Liver (tissue), 9 donors: Measurements from ENCODE around the gene TMEM272. TPM values are rescaled to one million over a fixed set of nuclear protein-coding genes. Genes with fewer than 3 reads are reported as not detected.

ENCODE experiments used
- DNase-seq: peaks from one replicate; pipeline ENCODE4 v3.0.0-alpha.2; 2017; ENCODE audit warnings: low spot score
- H3K27ac ChIP-seq, 2 donors: one replicate each; pipeline ENCODE4 v1.7.0; 2013; ENCODE audit warnings: inconsistent platforms in 2 of 2, low read length in 2 of 2, control low read depth in 1 of 2, low read depth in 1 of 2, mild to moderate bottlenecking in 1 of 2
- H3K27me3 ChIP-seq, 4 donors: one replicate each; pipeline versions ENCODE4 v1.6.1 to v1.7.0; 2013; ENCODE audit warnings: low read length in 3 of 4, inconsistent platforms in 1 of 4, mild to moderate bottlenecking in 1 of 4, moderate library complexity in 1 of 4; ENCODE audit not compliant: control insufficient read depth in 4 of 4, insufficient read depth in 4 of 4
- H3K36me3 ChIP-seq, 4 donors: one replicate each; pipeline versions ENCODE4 v1.6.1 to v1.7.0; 2013; ENCODE audit warnings: low read length in 3 of 4, mild to moderate bottlenecking in 3 of 4, low read depth in 1 of 4, moderate library complexity in 1 of 4; ENCODE audit not compliant: control insufficient read depth in 4 of 4, insufficient read depth in 3 of 4
- H3K4me1 ChIP-seq, 4 donors: one replicate each; pipeline versions ENCODE4 v1.6.1 to v1.7.0; 2013; ENCODE audit warnings: low read length in 3 of 4, mild to moderate bottlenecking in 3 of 4, moderate library complexity in 1 of 4; ENCODE audit not compliant: control insufficient read depth in 4 of 4, insufficient read depth in 4 of 4
- H3K4me3 ChIP-seq, 3 donors: one replicate each; pipeline versions ENCODE4 v1.6.1 to v1.7.0; 2013; ENCODE audit warnings: low read length in 3 of 3, control low read depth in 1 of 3, low read depth in 1 of 3, mild to moderate bottlenecking in 1 of 3
- H3K9ac ChIP-seq, 2 donors: one replicate each; pipeline ENCODE4 v1.7.0; 2013; ENCODE audit warnings: low read length in 2 of 2, mild to moderate bottlenecking in 2 of 2, moderate library complexity in 2 of 2, control low read depth in 1 of 2, low read depth in 1 of 2
- H3K9me3 ChIP-seq, 4 donors: one replicate each; pipeline versions ENCODE4 v1.6.1 to v1.7.0; 2013; ENCODE audit warnings: low read length in 3 of 4; ENCODE audit not compliant: control insufficient read depth in 4 of 4
- EGR1 ChIP-seq, 2 donors: IDR thresholded peaks; 2 replicates each; pipeline ENCODE4 v1.6.1; 2016 to 2018; ENCODE audit warnings: antibody characterized with exemption in 2 of 2, low read depth in 2 of 2
- FOXA1 ChIP-seq: IDR thresholded peaks from 2 replicates; pipeline ENCODE4 v1.6.1; 2016; ENCODE audit warnings: antibody characterized with exemption
- FOXA2 ChIP-seq: IDR thresholded peaks from 2 replicates; pipeline ENCODE4 v1.6.1; 2016; ENCODE audit warnings: antibody characterized with exemption
- GABPA ChIP-seq, 2 donors: IDR thresholded peaks in 1 of 2; conservative IDR thresholded peaks in 1 of 2; 2 replicates each; pipeline ENCODE4 v1.6.1; 2016; ENCODE audit warnings: antibody characterized with exemption in 2 of 2, mild to moderate bottlenecking in 1 of 2, moderate library complexity in 1 of 2
- HNF4G ChIP-seq: IDR thresholded peaks from 2 replicates; pipeline ENCODE4 v1.6.1; 2016; ENCODE audit warnings: antibody characterized with exemption
- JUND ChIP-seq, 2 donors: IDR thresholded peaks; 2 replicates each; pipeline ENCODE4 v1.6.1; 2016; ENCODE audit warnings: antibody characterized with exemption in 2 of 2
- NR2F2 ChIP-seq: IDR thresholded peaks from 2 replicates; pipeline ENCODE4 v1.6.1; 2016; ENCODE audit warnings: antibody characterized with exemption
- RAD21 ChIP-seq, 2 donors: IDR thresholded peaks; 2 replicates each; pipeline ENCODE4 v1.6.1; 2016; ENCODE audit warnings: antibody characterized with exemption in 2 of 2, mild to moderate bottlenecking in 2 of 2
- SP1 ChIP-seq: IDR thresholded peaks from 2 replicates; pipeline ENCODE4 v1.6.1; 2018; ENCODE audit warnings: antibody characterized with exemption, mild to moderate bottlenecking
- WGBS: extraction: QIAGEN DNeasy Blood & Tissue Kit; methylation state at CpG from one replicate; pipeline ENCODE4 v1.1.7; 2013; 5-methylcytosine and 5-hydroxymethylcytosine counted together
- polyA plus RNA-seq, 2 donors: library from polyadenylated mRNA; stranded (reverse) in 1 of 2; unstranded in 1 of 2; fragments of 200-250 nt in 1 of 2; fragments of >200 nt in 1 of 2; fragmentation: Nextera tagmentation in 1 of 2; extraction: Ambion mirVana in 1 of 2; gene quantifications; one replicate each; pipeline versions ENCODE4 v1.2.1 to v1.2.3, GENCODE V29; 2013 to 2015
- total RNA-seq, 2 donors: library from RNA; depleted of rRNA; stranded (reverse); fragments of >200 nt; gene quantifications; one replicate each; pipeline ENCODE4 v1.2.3, GENCODE V29; 2014
- TF ChIP-seq, protein P1 (sequence below): IDR thresholded peaks from 2 replicates; pipeline ENCODE4 v1.6.1; 2016; ENCODE audit warnings: antibody characterized with exemption
- TF ChIP-seq, protein P2 (sequence below): IDR thresholded peaks from 2 replicates; pipeline ENCODE4 v1.6.1; 2016; ENCODE audit warnings: antibody characterized with exemption, mild to moderate bottlenecking
- TF ChIP-seq, protein P3 (sequence below): IDR thresholded peaks from 2 replicates; pipeline ENCODE4 v1.6.1; 2016; ENCODE audit warnings: antibody characterized with exemption
- donor health status: healthy.
- donor health status: healthy.
- donor health status: healthy.
- donor health status: healthy.
- donor health status: healthy.

TMEM272 gene
- total and polyA plus RNA-seq, 4 donors: 0.02 to 0.42 (median 0.10) TPM

DNA sequence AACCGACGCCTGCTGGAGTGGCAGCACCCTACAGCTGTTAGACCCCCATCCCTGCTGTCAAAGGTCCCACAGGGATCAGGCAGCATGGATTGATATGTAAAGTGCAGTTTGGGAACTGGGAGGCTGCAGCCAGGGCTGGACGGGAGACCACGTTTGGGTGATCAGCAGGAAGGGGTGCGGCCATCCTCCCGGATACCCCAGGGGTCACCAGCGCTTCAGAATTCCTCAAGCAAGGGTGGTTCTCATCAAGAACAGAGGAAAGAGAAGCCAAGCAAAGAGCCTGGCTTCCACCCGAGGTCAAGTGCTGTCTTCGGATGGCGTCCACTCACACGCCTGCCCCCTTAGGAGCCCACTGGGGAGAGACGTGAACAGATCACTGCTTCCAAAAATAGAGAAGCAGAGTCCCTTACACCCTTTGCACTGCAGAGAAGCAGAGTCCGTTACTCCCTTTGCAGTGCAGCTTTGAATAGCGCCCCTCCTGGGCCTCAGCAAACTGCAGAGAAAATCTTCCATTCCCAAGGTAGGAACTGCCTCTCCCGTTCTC, 76.5 kb downstream of the TMEM272 start:
- H3K4me3 ChIP-seq: no peak overlapping the region
- H3K9ac ChIP-seq: no peak overlapping the region
- H3K27me3 ChIP-seq: no peaks in the 10 kb centered on the region
- no peaks in the 10 kb centered on the region for H3K4me1 ChIP-seq
- no peak overlapping the region for H3K27ac ChIP-seq
- TF ChIP-seq FOXA2 (no peak), EGR1 (IDR thresholded peaks at IDR 0.05; ENCODE audit: low read depth in 2 of 2) (no peak), NR2F2 (peak; percentile 72), HNF4G (no peak), RAD21 (IDR thresholded peaks at IDR 0.05) (no peak)
- TF ChIP-seq, protein P1, sequence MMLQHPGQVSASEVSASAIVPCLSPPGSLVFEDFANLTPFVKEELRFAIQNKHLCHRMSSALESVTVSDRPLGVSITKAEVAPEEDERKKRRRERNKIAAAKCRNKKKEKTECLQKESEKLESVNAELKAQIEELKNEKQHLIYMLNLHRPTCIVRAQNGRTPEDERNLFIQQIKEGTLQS: no peak
- TF ChIP-seq, protein P2, sequence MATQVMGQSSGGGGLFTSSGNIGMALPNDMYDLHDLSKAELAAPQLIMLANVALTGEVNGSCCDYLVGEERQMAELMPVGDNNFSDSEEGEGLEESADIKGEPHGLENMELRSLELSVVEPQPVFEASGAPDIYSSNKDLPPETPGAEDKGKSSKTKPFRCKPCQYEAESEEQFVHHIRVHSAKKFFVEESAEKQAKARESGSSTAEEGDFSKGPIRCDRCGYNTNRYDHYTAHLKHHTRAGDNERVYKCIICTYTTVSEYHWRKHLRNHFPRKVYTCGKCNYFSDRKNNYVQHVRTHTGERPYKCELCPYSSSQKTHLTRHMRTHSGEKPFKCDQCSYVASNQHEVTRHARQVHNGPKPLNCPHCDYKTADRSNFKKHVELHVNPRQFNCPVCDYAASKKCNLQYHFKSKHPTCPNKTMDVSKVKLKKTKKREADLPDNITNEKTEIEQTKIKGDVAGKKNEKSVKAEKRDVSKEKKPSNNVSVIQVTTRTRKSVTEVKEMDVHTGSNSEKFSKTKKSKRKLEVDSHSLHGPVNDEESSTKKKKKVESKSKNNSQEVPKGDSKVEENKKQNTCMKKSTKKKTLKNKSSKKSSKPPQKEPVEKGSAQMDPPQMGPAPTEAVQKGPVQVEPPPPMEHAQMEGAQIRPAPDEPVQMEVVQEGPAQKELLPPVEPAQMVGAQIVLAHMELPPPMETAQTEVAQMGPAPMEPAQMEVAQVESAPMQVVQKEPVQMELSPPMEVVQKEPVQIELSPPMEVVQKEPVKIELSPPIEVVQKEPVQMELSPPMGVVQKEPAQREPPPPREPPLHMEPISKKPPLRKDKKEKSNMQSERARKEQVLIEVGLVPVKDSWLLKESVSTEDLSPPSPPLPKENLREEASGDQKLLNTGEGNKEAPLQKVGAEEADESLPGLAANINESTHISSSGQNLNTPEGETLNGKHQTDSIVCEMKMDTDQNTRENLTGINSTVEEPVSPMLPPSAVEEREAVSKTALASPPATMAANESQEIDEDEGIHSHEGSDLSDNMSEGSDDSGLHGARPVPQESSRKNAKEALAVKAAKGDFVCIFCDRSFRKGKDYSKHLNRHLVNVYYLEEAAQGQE: no peak
- 81% methylated on average over 15 of the region's 15 CpGs for WGBS
- peaks cover 0 to 14% (median 7%) of the 10 kb centered on the region in 4 donors for H3K36me3 ChIP-seq
- DNase-seq: no peak
- no peaks in the 10 kb centered on the region for H3K9me3 ChIP-seq

DNA sequence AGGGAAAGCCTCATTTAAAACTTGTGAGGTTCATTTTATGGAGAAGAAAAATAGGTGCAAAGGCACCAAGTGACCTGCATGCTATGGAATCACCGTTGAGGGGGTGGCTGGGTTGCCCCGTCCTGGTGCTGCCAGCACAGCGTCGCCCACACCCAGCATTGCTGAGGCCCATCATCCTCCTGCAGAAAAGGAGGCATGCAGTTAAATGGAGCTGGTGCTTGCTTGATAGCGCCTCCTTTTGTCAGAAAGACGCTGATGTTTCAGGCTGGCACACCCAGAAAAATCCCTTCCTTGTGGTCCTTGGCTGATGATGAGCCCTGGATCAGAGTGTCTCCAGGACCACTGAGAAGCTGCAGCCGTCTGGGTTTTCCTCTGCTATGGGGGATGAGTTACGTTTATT, 77.9 kb downstream of the TMEM272 start:
- Histone ChIP-seq H3K27ac (no peak overlapping the region), H3K4me1 (no peaks in the 10 kb centered on the region), H3K4me3 (no peak overlapping the region), H3K9me3 (no peaks in the 10 kb centered on the region), H3K9ac (no peak overlapping the region), H3K27me3 (no peaks in the 10 kb centered on the region), H3K36me3 (peaks cover 0 to 14% (median 10%) of the 10 kb centered on the region in 4 donors)
- no peak for DNase-seq
- TF ChIP-seq JUND (IDR thresholded peaks at IDR 0.05): no peak
- TF ChIP-seq FOXA1: no peak
- TF ChIP-seq, protein P2: no peak
- TF ChIP-seq RAD21 (IDR thresholded peaks at IDR 0.05): no peak
- no peak for TF ChIP-seq FOXA2
- TF ChIP-seq, protein P3, sequence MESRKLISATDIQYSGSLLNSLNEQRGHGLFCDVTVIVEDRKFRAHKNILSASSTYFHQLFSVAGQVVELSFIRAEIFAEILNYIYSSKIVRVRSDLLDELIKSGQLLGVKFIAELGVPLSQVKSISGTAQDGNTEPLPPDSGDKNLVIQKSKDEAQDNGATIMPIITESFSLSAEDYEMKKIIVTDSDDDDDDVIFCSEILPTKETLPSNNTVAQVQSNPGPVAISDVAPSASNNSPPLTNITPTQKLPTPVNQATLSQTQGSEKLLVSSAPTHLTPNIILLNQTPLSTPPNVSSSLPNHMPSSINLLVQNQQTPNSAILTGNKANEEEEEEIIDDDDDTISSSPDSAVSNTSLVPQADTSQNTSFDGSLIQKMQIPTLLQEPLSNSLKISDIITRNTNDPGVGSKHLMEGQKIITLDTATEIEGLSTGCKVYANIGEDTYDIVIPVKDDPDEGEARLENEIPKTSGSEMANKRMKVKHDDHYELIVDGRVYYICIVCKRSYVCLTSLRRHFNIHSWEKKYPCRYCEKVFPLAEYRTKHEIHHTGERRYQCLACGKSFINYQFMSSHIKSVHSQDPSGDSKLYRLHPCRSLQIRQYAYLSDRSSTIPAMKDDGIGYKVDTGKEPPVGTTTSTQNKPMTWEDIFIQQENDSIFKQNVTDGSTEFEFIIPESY: no peak
- TF ChIP-seq, protein P1: no peak
- TF ChIP-seq SP1: no peak
- TF ChIP-seq GABPA (IDR thresholded peaks at IDR 0.05 in 1 of 2, conservative IDR thresholded peaks at IDR 0.05 in 1 of 2): no peak
- no peak for TF ChIP-seq NR2F2
- 93% methylated on average over 8 of the region's 8 CpGs for WGBS
